OCI-LY7 (cell line): ENCODE measurements around the gene RAD51B. TPM values are rescaled to one million over a fixed set of nuclear protein-coding genes. Genes with fewer than 3 reads are reported as not detected.
A peak's percentile ranks its signal among the peaks of the same experiment; 100 is the strongest.

Experiments
- BruUV-seq: library from RNA; stranded (reverse); fragments of 400-500 nt; replicated peaks from 2 replicates; lab custom pipeline; 2021; lab: Mats Ljungman, UMichigan
- CTCF ChIA-PET: fragments of 300-600 bp; sonication (Branson Sonifier 250); formaldehyde crosslinking; loops from one replicate; lab custom pipeline; 2022; ENCODE audit warnings: antibody characterized with exemption; ENCODE audit not compliant: unreplicated experiment; lab: Charles Lee
- POLR2A ChIA-PET: fragments of 300-600 bp; sonication (Branson Sonifier 250); formaldehyde crosslinking; loops from one replicate; lab custom pipeline; 2022; ENCODE audit warnings: antibody characterized with exemption; lab: Charles Lee
- DNase-seq: peaks from one replicate; pipeline ENCODE4 v3.0.0-alpha.2; 2015; ENCODE audit warnings: low spot score
- H2AFZ ChIP-seq: fragments of 200-600 bp; sonication (generic), shearing (Covaris generic); 2 replicates; pipeline ENCODE4 v1.6.1; 2014; ENCODE audit warnings: mild to moderate bottlenecking, antibody characterized with exemption, low read length, moderate library complexity
- H3K27ac ChIP-seq: fragments of 200-600 bp; sonication (generic); 2 replicates; pipeline ENCODE4 v1.5.1; 2014; ENCODE audit warnings: mixed run types, low read depth, mild to moderate bottlenecking, moderate library complexity, low read length, inconsistent platforms; ENCODE audit not compliant: poor library complexity, severe bottlenecking
- H3K36me3 ChIP-seq: fragments of 200-600 bp; sonication (generic); 2 replicates; pipeline ENCODE4 v1.6.1; 2014; ENCODE audit warnings: mild to moderate bottlenecking, antibody characterized with exemption, low read length, moderate library complexity, mixed read lengths; ENCODE audit not compliant: insufficient read depth
- H3K4me1 ChIP-seq: fragments of 200-600 bp; sonication (generic); 2 replicates; pipeline ENCODE4 v1.5.1; 2014; ENCODE audit warnings: mild to moderate bottlenecking, low read length; ENCODE audit not compliant: insufficient read depth, poor library complexity, severe bottlenecking
- H3K4me2 ChIP-seq: fragments of 200-600 bp; sonication (generic); 2 replicates; pipeline ENCODE4 v1.6.1; 2014; ENCODE audit warnings: mild to moderate bottlenecking, low read length
- H3K4me3 ChIP-seq: fragments of 200-600 bp; sonication (generic); 2 replicates; pipeline ENCODE4 v1.5.1; 2014; ENCODE audit warnings: mild to moderate bottlenecking, low read depth, low read length; ENCODE audit not compliant: poor library complexity, severe bottlenecking
- H3K79me2 ChIP-seq: fragments of 200-600 bp; sonication (generic); 2 replicates; pipeline ENCODE4 v1.6.1; 2016; ENCODE audit warnings: low read depth, mild to moderate bottlenecking, low read length, moderate library complexity, mixed read lengths; ENCODE audit not compliant: insufficient read depth
- H3K9me2 ChIP-seq: fragments of 200-600 bp; sonication (generic); 2 replicates; pipeline ENCODE4 v1.6.1; 2016; ENCODE audit warnings: mild to moderate bottlenecking, low read length, mixed read lengths; ENCODE audit not compliant: insufficient read depth
- H3K9me3 ChIP-seq: fragments of 200-600 bp; sonication (generic); 2 replicates; pipeline ENCODE4 v1.6.1; 2014; ENCODE audit warnings: mild to moderate bottlenecking, mixed run types, low read length, mixed read lengths
- H4K20me1 ChIP-seq: fragments of 200-600 bp; sonication (generic); 2 replicates; pipeline ENCODE4 v1.6.1; 2014; ENCODE audit warnings: mild to moderate bottlenecking, antibody characterized with exemption, low read length, moderate library complexity, mixed read lengths; ENCODE audit not compliant: insufficient read depth
- EZH2phosphoT487 ChIP-seq: fragments of 200-600 bp; sonication (generic); IDR thresholded peaks from 2 replicates; pipeline ENCODE4 v1.6.1; 2018; ENCODE audit warnings: low read depth, borderline replicate concordance, mild to moderate bottlenecking, mixed run types, antibody characterized with exemption, low read length, moderate library complexity, mixed read lengths
- intact Hi-C: fragments of 100-400 bp; cut with micrococcal nuclease; formaldehyde crosslinking; loops from one replicate; pipeline ENCODE4 v1.10.0; 2022; ENCODE audit not compliant: unreplicated experiment
- total RNA-seq, 2 experiments: library from RNA; depleted of rRNA in 1 of 2; stranded (reverse); fragments of >200 nt in 1 of 2; shearing (Covaris generic) in 1 of 2; gene quantifications; 2 replicates each; pipeline ENCODE4 v1.2.3, GENCODE V29; 2014 to 2022
- TF ChIP-seq, protein P1 (sequence below): fragments of 200-600 bp; sonication (generic); conservative IDR thresholded peaks from 2 replicates; pipeline ENCODE4 v1.5.1; 2014; ENCODE audit warnings: mild to moderate bottlenecking, antibody characterized with exemption, low read length, moderate library complexity, mixed read lengths

RAD51B gene
- total RNA-seq, 2 experiments from 2014 or later = 41.4 to 89.9 TPM

GRCh38 chr14:68269136-68269927 is 449.8 kb downstream of the RAD51B start:
- DNase-seq = no peak
- Histone ChIP-seq H3K9me2 (no peaks in the 10 kb centered on the region), H3K27ac (peak overlapping the region; percentile 93), H2AFZ (peak overlapping the region; percentile 60; the same call in 1 of the 2 replicates), H3K36me3 (no peaks in the 10 kb centered on the region), H3K4me2 (peak overlapping the region; percentile 75), H3K4me1 (peaks cover 91% of the 10 kb centered on the region), H3K4me3 (peak overlapping the region; percentile 30), H3K9me3 (no peaks in the 10 kb centered on the region), H4K20me1 (no peaks in the 10 kb centered on the region), H3K79me2 (no peaks in the 10 kb centered on the region)
- BruUV-seq = no TSS peak
- POLR2A ChIA-PET = interaction anchor here (1.0 to 2.9 kb wide), 7 partner anchors 10 to 523 kb away, joined by 3 to 15 read pairs (median 7); partner anchors contain the start of gene ZFP36L1
- TF ChIP-seq EZH2phosphoT487 = no peak
- TF ChIP-seq, protein P1, sequence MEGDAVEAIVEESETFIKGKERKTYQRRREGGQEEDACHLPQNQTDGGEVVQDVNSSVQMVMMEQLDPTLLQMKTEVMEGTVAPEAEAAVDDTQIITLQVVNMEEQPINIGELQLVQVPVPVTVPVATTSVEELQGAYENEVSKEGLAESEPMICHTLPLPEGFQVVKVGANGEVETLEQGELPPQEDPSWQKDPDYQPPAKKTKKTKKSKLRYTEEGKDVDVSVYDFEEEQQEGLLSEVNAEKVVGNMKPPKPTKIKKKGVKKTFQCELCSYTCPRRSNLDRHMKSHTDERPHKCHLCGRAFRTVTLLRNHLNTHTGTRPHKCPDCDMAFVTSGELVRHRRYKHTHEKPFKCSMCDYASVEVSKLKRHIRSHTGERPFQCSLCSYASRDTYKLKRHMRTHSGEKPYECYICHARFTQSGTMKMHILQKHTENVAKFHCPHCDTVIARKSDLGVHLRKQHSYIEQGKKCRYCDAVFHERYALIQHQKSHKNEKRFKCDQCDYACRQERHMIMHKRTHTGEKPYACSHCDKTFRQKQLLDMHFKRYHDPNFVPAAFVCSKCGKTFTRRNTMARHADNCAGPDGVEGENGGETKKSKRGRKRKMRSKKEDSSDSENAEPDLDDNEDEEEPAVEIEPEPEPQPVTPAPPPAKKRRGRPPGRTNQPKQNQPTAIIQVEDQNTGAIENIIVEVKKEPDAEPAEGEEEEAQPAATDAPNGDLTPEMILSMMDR = peak; percentile 34; the same call in 1 of the 2 replicates
- intact Hi-C loops = loop anchor here (5.0 kb wide), 4 partner anchors 103 to 548 kb away; no protein-coding TSS in a partner anchor
- CTCF ChIA-PET = interaction anchor here (1.1 to 2.2 kb wide), 2 partner anchors 14 to 21 kb away, joined by 5 to 8 read pairs; no protein-coding TSS in a partner anchor

DNA sequence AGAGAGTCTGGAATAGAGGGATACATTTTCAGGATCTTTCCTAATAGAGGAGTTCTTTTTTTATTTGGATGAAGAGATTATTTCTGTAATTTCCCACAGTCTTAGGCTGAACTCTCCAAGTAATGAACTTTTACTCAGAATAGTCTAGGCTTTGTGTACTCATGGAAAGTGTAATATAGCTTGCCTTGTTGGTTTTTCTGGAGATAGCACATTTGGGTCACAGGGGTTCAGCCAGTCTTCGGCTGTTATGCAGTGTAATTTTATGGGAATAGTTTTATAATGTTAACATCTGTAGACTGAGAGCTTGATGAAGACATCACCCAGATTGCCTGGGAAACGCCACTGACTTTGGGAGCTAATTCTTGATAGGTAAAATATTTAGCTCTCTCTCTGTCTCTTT is 450.8 kb downstream of the RAD51B start:
- BruUV-seq = no TSS peak
- ChIA-PET POLR2A (interaction anchor here (0.6 to 2.2 kb wide), 12 partner anchors 9 to 243 kb away, joined by 3 to 11 read pairs (median 4); no protein-coding TSS in a partner anchor), CTCF (interaction anchor here (1.0 to 2.2 kb wide), 3 partner anchors 9 to 13 kb away, joined by 3 to 8 read pairs (median 4); no protein-coding TSS in a partner anchor)
- H3K4me2 ChIP-seq = peak overlapping the region; percentile 75; the same call in 1 of the 2 replicates
- peak overlapping the region; percentile 5 for H3K27ac ChIP-seq
- H3K4me1 ChIP-seq = peaks cover 94% of the 10 kb centered on the region
- intact Hi-C loops = no loop called here
- H3K79me2 ChIP-seq = no peaks in the 10 kb centered on the region
- H2AFZ ChIP-seq = peak overlapping the region; percentile 11; the same call in 1 of the 2 replicates
- H3K36me3 ChIP-seq = no peaks in the 10 kb centered on the region
- no peaks in the 10 kb centered on the region for H3K9me3 ChIP-seq
- TF ChIP-seq, protein P1 = no peak
- TF ChIP-seq EZH2phosphoT487 = no peak
- no peak for DNase-seq
- H4K20me1 ChIP-seq = no peaks in the 10 kb centered on the region
- H3K4me3 ChIP-seq = no peak overlapping the region
- no peaks in the 10 kb centered on the region for H3K9me2 ChIP-seq
